B cell (primary cell): ENCODE measurements around the gene NOL9. TPM values are rescaled to one million over a fixed set of nuclear protein-coding genes. Genes with fewer than 3 reads are reported as not detected.

Experiments
- ATAC-seq: fragments of 200-7000 bp; cut with Tn5 transposase; one replicate; pipeline ENCODE4 v1.10.0; 2021; ENCODE audit warnings: low read depth, mild to moderate bottlenecking, moderate number of reproducible peaks, moderate library complexity
- CTCF ChIA-PET: fragments of 350-600 bp; sonication (Branson Sonifier 250); formaldehyde crosslinking; loops from one replicate; lab custom pipeline; 2021; ENCODE audit warnings: antibody characterized with exemption, inconsistent platforms; lab: Charles Lee
- POLR2A ChIA-PET: fragments of 350-600 bp; sonication (Branson Sonifier 250); formaldehyde crosslinking; loops from one replicate; lab custom pipeline; 2021; ENCODE audit warnings: antibody characterized with exemption; lab: Charles Lee
- DNase-seq: peaks from one replicate; pipeline ENCODE4 v3.0.0; 2013
- H2AFZ ChIP-seq: 2 replicates; pipeline ENCODE4 v1.6.1; 2012; ENCODE audit warnings: mild to moderate bottlenecking, low read depth, low read length; ENCODE audit not compliant: insufficient read depth, poor library complexity, severe bottlenecking
- H3K27ac ChIP-seq, 2 donors: 1 replicate in 1 of 2; 2 replicates in 1 of 2; pipeline ENCODE4 v1.5.1; 2012 to 2013; ENCODE audit warnings: low read length in 2 of 2, mild to moderate bottlenecking in 2 of 2, moderate library complexity in 1 of 2
- H3K27me3 ChIP-seq, 4 experiments: fragments of 200-600 bp in 1 of 4; sonication (generic) in 1 of 4; replicated peaks in 1 of 4; 1 replicate in 2 of 4; 2 replicates in 2 of 4; pipeline versions ENCODE4 v1.6.1 to v1.7.0; 2013 to 2016; ENCODE audit warnings: low read length in 3 of 4, mild to moderate bottlenecking in 2 of 4, mixed read lengths in 1 of 4, moderate library complexity in 1 of 4; ENCODE audit not compliant: insufficient read depth in 4 of 4, control insufficient read depth in 3 of 4; ENCODE audit errors: control extremely low read depth in 1 of 4
- H3K36me3 ChIP-seq, 2 experiments: replicated peaks in 1 of 2; 1 replicate in 1 of 2; 2 replicates in 1 of 2; pipeline versions ENCODE4 v1.6.1 to v1.7.1; 2013; ENCODE audit warnings: low read length in 1 of 2; ENCODE audit not compliant: insufficient read depth in 2 of 2, control insufficient read depth in 1 of 2; ENCODE audit errors: control extremely low read depth in 1 of 2, extremely low read depth in 1 of 2
- H3K4me1 ChIP-seq, 2 donors: fragments of 200-600 bp in 1 of 2; sonication (generic) in 1 of 2; 1 replicate in 1 of 2; 2 replicates in 1 of 2; pipeline versions ENCODE4 v1.5.1 to v1.6.1; 2013 to 2017; ENCODE audit warnings: low read length in 2 of 2; ENCODE audit not compliant: control insufficient read depth in 2 of 2, insufficient read depth in 2 of 2
- H3K4me2 ChIP-seq: replicated peaks from 2 replicates; pipeline ENCODE3; 2012; ENCODE audit warnings: mild to moderate bottlenecking, low read depth, low read length; ENCODE audit not compliant: poor library complexity, severe bottlenecking
- H3K4me3 ChIP-seq, 5 experiments: fragments of 200-600 bp in 1 of 5; sonication (generic) in 1 of 5; 1 replicate in 3 of 5; 2 replicates in 2 of 5; pipeline versions ENCODE4 v1.5.1 to v1.7.0; 2011 to 2016; ENCODE audit warnings: low read length in 4 of 5, mild to moderate bottlenecking in 4 of 5, low read depth in 2 of 5, control low read depth in 1 of 5, moderate library complexity in 1 of 5; ENCODE audit not compliant: insufficient read depth in 1 of 5; ENCODE audit errors: control extremely low read depth in 1 of 5, extremely low read depth in 1 of 5
- H3K79me2 ChIP-seq: fragments of 200-600 bp; sonication (generic); one replicate; pipeline ENCODE4 v1.6.0; 2016; ENCODE audit warnings: low read length; ENCODE audit not compliant: control insufficient read depth, insufficient read depth
- H3K9ac ChIP-seq: fragments of 200-600 bp; sonication (generic); 2 replicates; pipeline ENCODE4 v1.6.1; 2017; ENCODE audit warnings: mild to moderate bottlenecking, low read length, moderate library complexity
- H3K9me3 ChIP-seq, 3 donors: one replicate each; pipeline versions ENCODE4 v1.6.1 to v1.7.1; 2013; ENCODE audit warnings: low read length in 2 of 3; ENCODE audit not compliant: control insufficient read depth in 2 of 3, insufficient read depth in 1 of 3; ENCODE audit errors: control extremely low read depth in 1 of 3
- H4K20me1 ChIP-seq: 2 replicates; pipeline ENCODE4 v1.6.0; 2012; ENCODE audit warnings: mild to moderate bottlenecking, low read length; ENCODE audit not compliant: insufficient read depth, control insufficient read depth, poor library complexity, severe bottlenecking
- H3K27ac Mint-ChIP-seq: one replicate; pipeline ENCODE4 v1.8.0; 2021; ENCODE audit warnings: mixed read lengths
- H3K27me3 Mint-ChIP-seq: one replicate; pipeline ENCODE4 v1.8.0; 2021; ENCODE audit warnings: mixed read lengths
- H3K4me1 Mint-ChIP-seq: one replicate; pipeline ENCODE4 v1.8.0; 2021; ENCODE audit warnings: mixed read lengths
- H3K4me3 Mint-ChIP-seq: one replicate; pipeline ENCODE4 v1.8.0; 2021; ENCODE audit warnings: mixed read lengths
- H3K9me3 Mint-ChIP-seq: one replicate; pipeline ENCODE4 v1.8.0; 2022; ENCODE audit warnings: mixed read lengths; ENCODE audit not compliant: insufficient read depth
- EZH2 ChIP-seq: IDR thresholded peaks from 2 replicates; pipeline ENCODE4 v1.6.1; 2012; ENCODE audit warnings: borderline replicate concordance, low read depth, mild to moderate bottlenecking, moderate library complexity, low read length; ENCODE audit not compliant: insufficient read depth, poor library complexity, severe bottlenecking
- WGBS: methylation state at CpG from one replicate; pipeline ENCODE4 v1.1.5; 2013; ENCODE audit warnings: missing lambda C conversion rate; ENCODE audit not compliant: insufficient coverage; 5-methylcytosine and 5-hydroxymethylcytosine counted together
- intact Hi-C: fragments of 100-400 bp; cut with micrococcal nuclease; formaldehyde crosslinking; loops from one replicate; pipeline ENCODE4 v1.10.0; 2022
- polyA plus RNA-seq: library from polyadenylated mRNA; depleted of rRNA; stranded (reverse); fragments of >200 nt; gene quantifications from 2 replicates; pipeline ENCODE4 v1.2.3, GENCODE V29; 2012
- total RNA-seq, 2 donors: library from RNA; stranded (reverse); fragments of 120-200 nt in 1 of 2; gene quantifications; 1 replicate in 1 of 2; 2 replicates in 1 of 2; pipeline versions ENCODE4 v1.2.3 to v1.2.4, GENCODE V29; 2013 to 2022
- TF ChIP-seq, protein P1 (sequence below): fragments of 200-600 bp; IDR thresholded peaks from one replicate; pipeline ENCODE4 v1.8.0; 2022; ENCODE audit warnings: antibody characterized with exemption, mild to moderate bottlenecking

Gene NOL9
- total and polyA plus RNA-seq, 2 donors (not counting 1 experiment from before 2014, with no cell fraction given): 23.8 to 49.5 TPM

DNA sequence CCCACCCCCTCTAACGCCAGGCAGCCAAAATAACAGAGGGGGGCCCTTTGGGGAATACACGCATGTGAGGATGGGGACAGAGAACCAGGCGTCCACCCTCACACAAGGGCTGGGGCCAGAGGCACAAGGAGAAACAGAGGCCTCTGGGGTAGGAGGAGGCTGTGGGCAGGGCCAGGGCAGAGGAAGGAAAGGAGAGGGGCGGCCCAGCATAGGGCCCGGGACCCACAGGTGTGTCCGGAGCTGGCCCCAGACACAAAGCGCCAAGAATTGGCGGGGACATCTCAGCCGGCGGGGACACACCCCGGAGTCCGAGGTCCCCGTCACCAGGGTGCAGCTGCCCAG, 69.5 kb downstream of the NOL9 start:
- intact Hi-C loops: no loop called here
- TF ChIP-seq, protein P1, sequence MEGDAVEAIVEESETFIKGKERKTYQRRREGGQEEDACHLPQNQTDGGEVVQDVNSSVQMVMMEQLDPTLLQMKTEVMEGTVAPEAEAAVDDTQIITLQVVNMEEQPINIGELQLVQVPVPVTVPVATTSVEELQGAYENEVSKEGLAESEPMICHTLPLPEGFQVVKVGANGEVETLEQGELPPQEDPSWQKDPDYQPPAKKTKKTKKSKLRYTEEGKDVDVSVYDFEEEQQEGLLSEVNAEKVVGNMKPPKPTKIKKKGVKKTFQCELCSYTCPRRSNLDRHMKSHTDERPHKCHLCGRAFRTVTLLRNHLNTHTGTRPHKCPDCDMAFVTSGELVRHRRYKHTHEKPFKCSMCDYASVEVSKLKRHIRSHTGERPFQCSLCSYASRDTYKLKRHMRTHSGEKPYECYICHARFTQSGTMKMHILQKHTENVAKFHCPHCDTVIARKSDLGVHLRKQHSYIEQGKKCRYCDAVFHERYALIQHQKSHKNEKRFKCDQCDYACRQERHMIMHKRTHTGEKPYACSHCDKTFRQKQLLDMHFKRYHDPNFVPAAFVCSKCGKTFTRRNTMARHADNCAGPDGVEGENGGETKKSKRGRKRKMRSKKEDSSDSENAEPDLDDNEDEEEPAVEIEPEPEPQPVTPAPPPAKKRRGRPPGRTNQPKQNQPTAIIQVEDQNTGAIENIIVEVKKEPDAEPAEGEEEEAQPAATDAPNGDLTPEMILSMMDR: no peak
- TF ChIP-seq EZH2: no peak
- CTCF ChIA-PET: interaction anchor here (8.5 kb wide), 1 partner anchor 161 kb away, joined by 86 read pairs; no protein-coding TSS in a partner anchor
- peaks cover 0 to 37% (median 15%) of the 10 kb centered on the region in 4 experiments for H3K27me3 ChIP-seq
- Mint-ChIP-seq H3K27ac (no peak overlapping the region), H3K27me3 (peaks cover 39% of the 10 kb centered on the region), H3K4me3 (no peak overlapping the region), H3K9me3 (no peaks in the 10 kb centered on the region), H3K4me1 (peaks cover 9% of the 10 kb centered on the region)
- H3K79me2 ChIP-seq: no peaks in the 10 kb centered on the region
- H4K20me1 ChIP-seq: no peaks in the 10 kb centered on the region
- H3K27ac ChIP-seq: no peak overlapping the region
- peaks cover 0 to 4% (median 0%) of the 10 kb centered on the region in 3 donors for H3K9me3 ChIP-seq
- no peak for ATAC-seq
- no peaks in the 10 kb centered on the region for H3K36me3 ChIP-seq
- H3K9ac ChIP-seq: no peak overlapping the region
- DNase-seq: no peak
- WGBS: 8% methylated on average over 11 of the region's 13 CpGs
- H3K4me2 ChIP-seq: peak overlapping the region; percentile 46
- peaks cover 12 to 21% of the 10 kb centered on the region in 2 donors for H3K4me1 ChIP-seq
- POLR2A ChIA-PET: no interaction called here
- H2AFZ ChIP-seq: no peak overlapping the region
- H3K4me3 ChIP-seq: no peak overlapping the region

- ATAC-seq (no peak), DNase-seq (no peak)
- peaks cover 12 to 17% of the 10 kb centered on the region in 2 donors for H3K4me1 ChIP-seq
- no peak overlapping the region for H3K27ac ChIP-seq
- H3K27me3 Mint-ChIP-seq: peaks cover 42% of the 10 kb centered on the region
- WGBS: 96% methylated on average over 4 of the region's 7 CpGs
- H3K4me3 Mint-ChIP-seq: no peak overlapping the region
- intact Hi-C loops: no loop called here
- no peaks in the 10 kb centered on the region for H3K79me2 ChIP-seq
- peaks cover 0 to 4% (median 0%) of the 10 kb centered on the region in 3 donors for H3K9me3 ChIP-seq
- no peak overlapping the region for H2AFZ ChIP-seq
- H3K9me3 Mint-ChIP-seq: no peaks in the 10 kb centered on the region
- no peaks in the 10 kb centered on the region for H4K20me1 ChIP-seq
- H3K4me2 ChIP-seq: no peak overlapping the region
- POLR2A ChIA-PET: no interaction called here
- no peak overlapping the region for H3K27ac Mint-ChIP-seq
- no peak overlapping the region for H3K9ac ChIP-seq
- H3K27me3 ChIP-seq: peaks cover 0 to 33% (median 15%) of the 10 kb centered on the region in 4 experiments
- TF ChIP-seq, protein P1: no peak
- no peak for TF ChIP-seq EZH2
- peaks cover 9% of the 10 kb centered on the region for H3K4me1 Mint-ChIP-seq
- CTCF ChIA-PET: interaction anchor here (0.7 to 8.5 kb wide), 2 partner anchors 151 to 162 kb away, joined by 3 to 86 read pairs; no protein-coding TSS in a partner anchor
- no peak overlapping the region for H3K4me3 ChIP-seq
- no peaks in the 10 kb centered on the region for H3K36me3 ChIP-seq
These were observed 70.6 kb downstream of the NOL9 start for GRCh38 chr1:6483761-6484117.
